ENCODE results near the gene NUDT22.

Gene NUDT22

GRCh38 chr11:64227405-64227956 is 1.4 kb downstream of the NUDT22 start:
- no peak for DNase-seq (ENCODE audit: low read depth in 2 of 2)

GRCh38 chr11:64229090-64229743 is 3.1 kb downstream of the NUDT22 start:
- DNase-seq (ENCODE audit: low read depth in 2 of 2) = no peak

GRCh38 chr11:64229744-64230170 is 3.7 kb downstream of the NUDT22 start:
- DNase-seq (ENCODE audit: low read depth in 2 of 2) = no peak

- peak; percentile 56 to 67 for DNase-seq (ENCODE audit: low read depth in 2 of 2)
Measured at GRCh38 chr11:64230171-64230984, 4.3 kb downstream of the NUDT22 start, which contains the start of gene DNAJC4. Gene DNAJC4 (plus strand): TSS chr11:64230548. CDS start chr11:64230855, 307 bp downstream.

GRCh38 chr11:64230985-64231365 is 4.9 kb downstream of the NUDT22 start:
- no peak for DNase-seq (ENCODE audit: low read depth in 2 of 2)

GRCh38 chr11:64231546-64231945 is 5.5 kb downstream of the NUDT22 start:
- no peak for DNase-seq (ENCODE audit: low read depth in 2 of 2)

- no peak for DNase-seq (ENCODE audit: low read depth in 2 of 2)
Measured at GRCh38 chr11:64232182-64232966, 6.3 kb downstream of the NUDT22 start.

GRCh38 chr11:64232967-64233315 is 6.9 kb downstream of the NUDT22 start:
- no peak for DNase-seq (ENCODE audit: low read depth in 2 of 2)

- no peak for DNase-seq (ENCODE audit: low read depth in 2 of 2)
Measured at GRCh38 chr11:64233913-64234586, 8.0 kb downstream of the NUDT22 start, which contains the start of gene VEGFB. Gene VEGFB (plus strand): TSS chr11:64234584. CDS start chr11:64234834, 250 bp downstream.

- DNase-seq (ENCODE audit: low read depth in 2 of 2) = no peak
Measured at GRCh38 chr11:64234647-64235379, 8.7 kb downstream of the NUDT22 start.

- DNase-seq (ENCODE audit: low read depth in 2 of 2) = no peak
Measured at GRCh38 chr11:64235437-64236161, 9.5 kb downstream of the NUDT22 start.

GRCh38 chr11:64237484-64237951 is 11.4 kb downstream of the NUDT22 start:
- DNase-seq (ENCODE audit: low read depth in 2 of 2) = no peak

- no peak for DNase-seq (ENCODE audit: low read depth in 2 of 2)
Measured at GRCh38 chr11:64238076-64238475, 12.0 kb downstream of the NUDT22 start.

GRCh38 chr11:64238999-64239398 is 12.9 kb downstream of the NUDT22 start:
- DNase-seq (ENCODE audit: low read depth in 2 of 2) = no peak

GRCh38 chr11:64239662-64240434 is 13.8 kb downstream of the NUDT22 start:
- no peak for DNase-seq (ENCODE audit: low read depth in 2 of 2)

- peak; percentile 93 to 94 for DNase-seq (ENCODE audit: low read depth in 2 of 2)
Measured at GRCh38 chr11:64240435-64241240, 14.6 kb downstream of the NUDT22 start, which contains the start of gene FKBP2. Gene FKBP2 (plus strand): TSS chr11:64241095. CDS start chr11:64242388, 1,293 bp downstream.

- peak in 1 of 2 experiments; percentile 98 for DNase-seq (ENCODE audit: low read depth in 2 of 2)
Measured at GRCh38 chr11:64241241-64241490, 15.1 kb downstream of the NUDT22 start.
